HG02885 (cell line): ENCODE data around the gene SETBP1.
A peak's percentile ranks its signal among the peaks of the same experiment; 100 is the strongest.

Source experiments
- ATAC-seq: cut with Tn5 transposase; IDR thresholded peaks from one replicate; pipeline ENCODE4 v1.9.1; 2021; ENCODE audit warnings: mild to moderate bottlenecking; ENCODE audit not compliant: unreplicated experiment, poor library complexity

Gene SETBP1

DNA sequence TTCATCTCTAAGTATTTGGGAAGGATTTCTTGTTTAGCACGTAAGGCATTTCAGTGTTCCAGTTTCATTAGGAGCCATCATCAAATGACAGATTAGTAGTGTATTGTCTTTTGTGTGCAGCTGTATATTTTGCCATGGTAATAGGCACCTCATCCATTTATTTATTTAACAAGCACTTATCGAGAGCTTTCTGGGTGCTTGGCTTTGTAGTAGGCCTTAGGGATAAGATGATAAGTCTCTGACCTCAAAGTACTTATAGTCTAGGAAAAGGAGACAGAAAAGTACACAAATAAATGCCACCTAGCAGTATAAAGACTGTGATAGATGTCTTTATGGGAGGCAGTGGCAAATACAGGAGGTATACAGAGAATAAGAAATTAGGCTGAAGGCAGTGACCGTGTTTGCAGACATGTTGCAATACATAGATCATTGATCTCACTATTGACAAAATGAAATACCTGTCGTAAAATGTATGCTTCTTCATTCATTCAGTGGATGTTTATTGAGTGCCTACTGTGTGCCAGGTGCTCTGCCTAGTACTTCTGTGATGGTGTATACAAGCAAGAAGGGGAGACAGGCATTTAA is 265.9 kb downstream of the SETBP1 start:
- no peak for ATAC-seq

DNA sequence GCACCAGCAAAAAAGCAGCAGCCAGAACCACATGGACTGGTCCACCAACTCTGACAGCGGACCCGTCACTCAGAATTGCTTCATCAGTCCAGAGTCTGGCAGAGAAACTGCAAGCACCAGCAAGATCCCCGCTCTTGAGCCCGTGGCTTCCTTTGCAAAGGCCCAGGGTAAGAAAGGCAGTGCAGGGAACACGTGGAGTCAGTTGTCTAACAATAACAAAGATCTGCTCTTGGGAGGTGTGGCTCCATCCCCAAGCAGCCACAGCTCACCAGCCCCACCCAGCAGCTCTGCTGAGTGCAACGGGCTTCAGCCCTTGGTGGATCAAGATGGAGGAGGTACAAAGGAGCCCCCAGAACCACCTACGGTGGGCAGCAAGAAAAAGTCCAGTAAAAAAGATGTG is 269.3 kb downstream of the SETBP1 start:
- ATAC-seq: no peak

DNA sequence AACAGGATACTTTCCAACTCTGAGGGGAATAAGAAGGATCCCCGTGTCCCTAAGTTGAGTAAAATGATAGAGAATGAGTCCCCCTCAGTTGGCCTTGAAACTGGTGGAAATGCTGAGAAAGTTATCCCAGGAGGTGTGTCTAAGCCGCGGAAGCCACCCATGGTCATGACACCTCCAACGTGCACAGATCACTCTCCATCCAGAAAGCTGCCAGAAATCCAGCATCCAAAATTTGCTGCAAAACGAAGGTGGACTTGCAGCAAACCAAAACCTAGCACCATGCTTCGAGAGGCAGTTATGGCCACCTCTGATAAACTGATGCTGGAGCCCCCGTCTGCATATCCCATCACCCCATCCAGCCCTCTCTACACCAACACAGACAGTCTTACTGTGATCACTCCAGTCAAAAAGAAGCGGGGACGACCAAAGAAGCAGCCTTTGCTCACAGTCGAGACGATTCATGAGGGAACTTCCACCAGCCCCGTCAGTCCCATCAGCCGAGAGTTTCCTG is 270.1 kb downstream of the SETBP1 start:
- ATAC-seq: no peak

DNA sequence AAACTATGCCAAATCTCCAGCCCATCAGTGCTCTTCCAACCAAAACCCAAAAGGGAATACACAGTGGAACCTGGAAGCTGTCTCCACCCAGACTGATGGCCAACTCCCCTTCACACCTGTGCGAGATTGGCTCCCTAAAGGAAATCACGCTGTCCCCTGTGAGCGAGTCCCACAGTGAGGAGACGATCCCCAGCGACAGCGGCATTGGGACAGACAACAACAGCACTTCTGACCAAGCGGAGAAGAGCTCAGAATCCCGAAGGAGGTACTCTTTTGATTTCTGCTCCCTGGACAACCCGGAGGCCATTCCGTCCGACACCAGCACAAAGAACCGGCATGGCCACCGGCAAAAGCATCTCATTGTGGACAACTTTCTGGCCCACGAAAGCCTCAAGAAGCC is 271.1 kb downstream of the SETBP1 start:
- ATAC-seq: no peak

DNA sequence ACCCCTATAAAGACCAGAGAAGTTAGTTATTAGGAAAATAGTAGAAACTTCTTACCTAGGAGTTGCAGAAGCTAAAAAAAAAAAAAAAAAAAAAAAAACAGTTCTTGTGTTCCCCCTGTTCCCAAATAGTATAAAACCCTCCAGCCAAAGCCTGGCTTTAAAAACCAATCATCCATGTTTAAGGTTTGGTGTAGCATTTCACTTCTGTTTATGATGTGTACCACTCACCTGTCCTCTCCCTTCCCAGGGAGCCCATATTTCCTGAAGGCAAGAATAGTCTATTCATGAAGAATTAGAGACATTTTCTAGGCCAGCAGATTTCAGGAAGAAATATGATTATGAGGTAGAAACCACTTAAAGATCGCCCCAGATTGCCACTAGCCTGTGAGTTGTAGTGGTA is 273.6 kb downstream of the SETBP1 start:
- no peak for ATAC-seq

DNA sequence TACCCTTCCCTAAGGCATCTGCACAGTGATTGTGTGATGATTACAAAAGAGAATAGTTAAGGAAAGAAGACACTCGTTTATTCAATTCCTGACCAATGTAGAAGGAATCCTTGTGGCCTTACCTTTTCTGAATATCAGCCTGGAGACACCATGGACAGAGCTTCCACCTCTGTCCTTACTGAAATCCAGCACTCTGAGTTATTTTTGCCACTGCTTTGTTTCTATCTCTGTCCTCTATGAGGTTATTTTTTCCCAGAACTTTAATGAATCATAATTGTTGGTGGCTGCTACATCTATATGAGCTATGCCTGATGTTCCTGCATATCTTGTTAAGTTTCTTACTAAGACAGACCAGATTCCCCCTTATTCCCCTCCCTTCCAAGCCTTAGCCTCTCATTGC is 275.1 kb downstream of the SETBP1 start:
- no peak for ATAC-seq

DNA sequence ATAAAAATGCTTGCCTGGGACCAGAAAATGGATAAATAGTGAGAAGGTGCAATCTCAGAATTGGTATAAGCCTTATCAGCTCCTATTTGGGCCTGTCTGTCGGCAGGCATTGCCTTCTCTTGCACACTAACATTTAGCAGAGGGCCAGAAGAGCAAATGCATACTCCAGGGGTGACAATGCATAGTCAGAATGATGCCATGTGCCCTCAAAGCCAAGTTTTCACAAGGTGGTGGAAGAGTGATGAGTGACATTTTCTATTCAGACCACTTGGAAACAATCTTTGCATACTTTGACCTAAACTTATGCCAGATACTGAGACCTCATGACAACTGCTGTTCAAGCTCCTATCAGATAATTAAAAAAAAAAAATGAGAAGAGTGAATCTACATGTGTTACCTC is 276.3 kb downstream of the SETBP1 start:
- no peak for ATAC-seq

DNA sequence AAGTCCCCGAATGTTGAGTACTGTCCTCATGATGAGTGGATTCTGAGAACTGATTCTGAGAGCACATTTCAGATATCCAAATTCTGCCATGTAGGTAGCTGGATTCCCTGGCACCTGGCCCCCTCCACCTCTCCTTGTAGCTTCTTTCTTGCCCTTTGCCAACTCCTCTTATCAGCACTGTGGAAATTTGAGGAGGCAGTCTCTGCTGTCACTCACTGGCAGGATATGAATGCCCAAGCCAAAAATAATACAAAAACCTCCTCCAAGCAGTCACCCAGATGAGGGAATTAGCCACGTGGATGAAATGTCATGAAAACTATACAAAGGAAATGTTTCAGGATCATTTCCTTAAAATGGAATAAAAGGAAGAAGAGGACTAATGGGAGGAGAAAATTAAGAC is 276.8 kb downstream of the SETBP1 start:
- no peak for ATAC-seq

DNA sequence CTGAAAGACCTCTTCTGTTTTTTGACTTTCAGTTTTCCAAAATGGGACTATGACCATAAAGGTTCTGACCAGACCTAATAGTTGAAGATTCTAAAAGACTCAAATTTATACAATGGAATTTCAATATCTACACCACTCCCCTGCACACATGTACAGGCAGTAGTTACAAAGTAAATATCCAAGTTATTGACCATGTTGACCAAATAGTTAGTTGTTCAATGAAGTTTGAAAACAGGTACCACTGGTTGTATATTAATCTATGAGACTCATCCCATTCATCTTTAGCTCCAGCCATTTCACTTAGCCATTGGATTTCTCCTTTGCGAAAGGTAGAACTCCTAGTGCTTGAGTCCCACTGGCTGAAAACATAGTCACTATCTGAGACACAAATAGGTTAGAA is 277.4 kb downstream of the SETBP1 start:
- ATAC-seq: no peak

DNA sequence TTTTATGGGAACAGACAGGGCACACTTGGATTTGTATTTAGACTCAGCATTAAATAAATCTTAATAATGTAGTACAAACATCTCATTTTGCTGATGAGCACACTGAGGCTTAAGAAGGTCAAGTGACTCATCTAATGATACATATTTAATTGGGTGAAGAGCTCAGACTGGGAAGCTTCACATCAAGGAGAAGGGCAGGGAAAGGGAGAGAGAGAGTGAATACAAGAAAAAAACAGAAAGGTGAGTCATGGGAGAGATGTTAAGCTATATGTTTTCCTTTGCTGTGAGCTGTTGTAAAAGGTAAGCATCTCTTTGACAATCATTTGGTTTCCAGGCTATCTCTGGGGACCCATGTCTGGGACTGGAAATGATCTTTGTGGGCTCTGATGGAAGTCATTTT is 277.8 kb downstream of the SETBP1 start:
- ATAC-seq: no peak

DNA sequence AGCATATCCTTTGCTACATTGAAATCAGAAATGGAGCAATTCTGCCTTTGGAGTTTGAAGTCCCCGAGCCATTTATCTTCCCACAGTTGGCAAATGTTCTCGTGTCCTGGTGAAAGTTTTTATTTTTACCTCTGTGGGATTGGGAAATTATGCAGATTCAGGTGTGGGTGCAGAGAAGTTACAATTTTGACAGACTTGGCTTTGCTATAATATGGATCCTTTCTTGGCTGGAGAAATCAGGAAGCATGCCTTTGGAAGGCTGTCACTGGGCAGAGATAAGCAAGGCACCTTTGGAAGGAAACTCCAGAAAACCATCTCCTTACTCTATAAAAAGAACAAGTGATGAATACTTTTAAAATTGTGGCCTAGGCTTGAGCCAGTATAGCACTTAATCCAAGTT is 278.3 kb downstream of the SETBP1 start:
- no peak for ATAC-seq

DNA sequence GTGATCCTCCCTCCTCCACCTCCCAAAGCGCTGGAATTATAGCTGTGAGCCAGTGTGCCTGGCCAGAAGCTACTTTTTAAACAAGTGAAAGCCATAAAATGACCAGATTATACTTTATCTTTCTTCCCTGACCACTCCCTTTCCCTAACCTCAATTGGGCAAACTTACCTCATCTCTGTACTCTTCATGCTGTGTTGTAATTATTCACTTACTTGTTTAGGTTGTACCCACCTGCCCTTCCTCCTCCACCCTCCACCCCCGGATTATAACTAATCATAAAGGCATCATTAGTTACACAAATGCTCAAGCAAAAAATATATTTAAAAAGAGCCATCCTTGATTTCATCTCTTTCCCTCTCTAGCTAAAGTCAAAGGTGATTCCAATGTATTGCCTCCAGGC is 279.9 kb downstream of the SETBP1 start:
- no peak for ATAC-seq

DNA sequence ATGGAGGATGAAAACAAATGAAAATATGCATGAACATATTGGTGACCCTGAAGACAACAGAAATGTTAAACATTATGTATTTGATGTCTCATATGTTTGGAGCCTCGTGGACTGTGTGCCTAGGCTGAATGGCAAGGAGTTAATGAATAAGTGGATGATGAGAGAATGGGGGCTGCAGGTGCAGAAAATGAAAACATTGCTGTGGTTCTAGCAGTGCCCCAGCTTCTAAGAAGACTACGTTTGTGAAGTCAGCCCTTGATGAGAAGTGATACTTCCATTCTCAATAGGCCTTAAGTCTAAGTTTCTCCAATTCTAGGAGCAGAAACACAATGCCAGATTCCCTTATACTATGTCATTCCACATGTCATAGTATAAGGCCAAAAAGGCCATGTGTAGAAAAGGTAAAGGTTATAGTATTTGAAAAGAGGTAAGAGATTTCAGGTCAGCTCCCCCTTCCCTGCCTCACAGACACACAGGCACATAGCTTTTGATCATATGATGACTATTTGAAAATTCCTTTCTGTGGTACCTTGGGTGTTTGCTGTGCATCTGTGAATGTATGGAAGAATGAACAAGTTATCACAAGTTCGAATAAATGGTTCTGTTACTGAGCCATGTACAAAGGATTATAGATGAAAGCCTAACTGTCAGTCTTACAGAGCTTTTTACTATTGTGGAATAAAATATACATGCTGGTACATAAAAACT is 280.8 kb downstream of the SETBP1 start:
- ATAC-seq: no peak

DNA sequence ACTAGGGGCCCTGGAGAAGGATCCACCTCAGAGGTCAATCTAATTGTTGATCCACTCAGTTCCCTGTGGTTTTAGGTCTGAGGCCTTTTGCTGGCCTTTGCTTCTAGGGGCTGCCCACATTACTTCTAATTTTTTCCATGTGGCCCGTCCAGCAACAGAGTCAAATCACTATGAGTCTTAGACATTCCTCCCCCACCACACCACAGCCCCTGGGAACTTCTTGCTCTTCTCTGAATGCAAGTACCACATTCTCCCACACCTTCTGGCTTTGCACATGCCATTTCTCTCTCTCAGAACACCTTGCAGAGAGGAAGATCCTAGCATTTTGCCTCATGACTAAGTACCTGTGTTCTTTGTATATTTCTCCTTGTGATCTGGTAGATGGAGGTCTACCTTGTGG is 286.9 kb downstream of the SETBP1 start:
- ATAC-seq: peak; percentile 54

DNA sequence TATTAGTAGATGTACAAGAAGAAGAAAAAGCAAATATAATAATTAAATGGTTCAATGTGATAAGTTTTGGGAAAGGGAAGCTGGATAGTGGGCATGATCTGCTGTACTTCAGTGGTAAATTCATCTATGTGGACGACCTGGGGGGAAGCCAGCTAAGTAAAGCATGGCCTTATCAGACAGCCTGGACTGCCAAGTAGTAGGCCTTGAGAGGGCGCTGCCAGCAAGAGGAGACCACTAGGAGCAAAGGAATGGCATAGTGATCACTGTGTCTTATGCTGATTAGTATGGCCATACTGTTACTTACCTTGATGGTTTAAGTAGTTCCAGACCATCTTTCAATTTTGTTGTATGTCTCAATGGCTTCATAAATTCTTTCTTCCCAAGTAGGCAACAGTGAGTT is 287.6 kb downstream of the SETBP1 start:
- no peak for ATAC-seq

DNA sequence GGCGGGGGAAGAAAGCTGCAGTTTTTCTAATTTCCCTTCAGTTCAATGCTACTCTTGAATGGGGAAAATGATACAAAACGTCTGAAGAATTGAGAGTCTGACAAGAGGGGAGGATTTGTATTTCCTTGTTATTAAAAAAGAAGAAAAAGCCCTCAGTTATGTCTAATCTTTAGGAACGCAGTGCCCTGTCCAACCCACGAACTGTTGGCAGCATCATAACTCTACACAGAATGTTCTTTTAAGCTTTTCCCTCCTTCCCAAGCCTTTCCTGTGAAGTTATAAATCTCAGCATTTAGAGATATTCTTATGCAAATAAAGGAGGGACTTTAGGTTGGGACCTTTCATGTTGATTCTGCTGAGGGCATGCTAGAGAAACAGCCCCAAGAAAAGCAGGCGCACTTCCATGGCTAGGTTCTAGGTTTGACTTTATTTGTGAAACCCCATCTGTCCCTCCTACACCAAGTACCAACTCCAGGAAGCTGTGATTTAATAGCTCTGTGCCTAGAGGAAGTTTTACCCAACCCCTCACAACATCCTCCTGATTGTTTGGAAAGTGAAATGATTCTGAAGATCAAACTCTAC is 288.6 kb downstream of the SETBP1 start:
- ATAC-seq: no peak

DNA sequence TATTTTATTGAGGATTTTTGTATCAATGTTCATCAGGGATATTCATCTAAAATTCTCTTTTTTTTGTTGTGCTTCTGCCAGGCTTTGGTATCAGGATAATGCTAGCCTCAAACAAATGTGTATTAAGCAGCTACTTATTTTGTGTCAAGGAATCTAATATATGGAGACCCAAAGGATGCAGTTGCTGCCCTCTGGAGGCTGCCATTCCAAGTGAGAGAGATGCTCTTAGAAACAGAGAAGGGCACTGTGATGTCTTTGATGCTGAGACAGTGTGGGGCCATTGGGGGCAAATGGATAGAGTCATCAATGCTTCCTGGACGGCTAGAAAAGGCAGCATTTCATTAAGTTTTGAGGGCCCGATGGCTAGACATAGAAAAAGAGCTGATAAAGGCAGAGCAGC is 292.6 kb downstream of the SETBP1 start:
- no peak for ATAC-seq

DNA sequence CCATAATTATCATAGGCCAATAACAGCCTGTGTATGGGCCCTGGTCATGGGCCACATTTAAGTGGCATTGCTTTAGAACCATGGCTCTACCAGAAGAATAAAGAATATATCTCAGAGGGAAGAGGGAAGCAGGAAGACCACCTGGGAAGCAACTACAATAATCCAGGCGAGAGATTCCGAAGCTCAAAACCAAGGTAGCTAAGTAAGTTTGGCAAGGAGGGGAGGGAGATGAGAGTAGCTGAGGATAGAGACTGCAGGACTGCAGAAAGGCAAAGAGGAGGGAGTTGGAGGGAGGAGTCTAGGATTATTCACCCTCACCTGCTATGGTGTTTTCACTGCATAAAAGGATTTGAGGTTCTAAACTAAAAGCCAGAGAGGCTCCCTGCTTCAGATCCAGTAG is 293.5 kb downstream of the SETBP1 start:
- ATAC-seq: no peak

DNA sequence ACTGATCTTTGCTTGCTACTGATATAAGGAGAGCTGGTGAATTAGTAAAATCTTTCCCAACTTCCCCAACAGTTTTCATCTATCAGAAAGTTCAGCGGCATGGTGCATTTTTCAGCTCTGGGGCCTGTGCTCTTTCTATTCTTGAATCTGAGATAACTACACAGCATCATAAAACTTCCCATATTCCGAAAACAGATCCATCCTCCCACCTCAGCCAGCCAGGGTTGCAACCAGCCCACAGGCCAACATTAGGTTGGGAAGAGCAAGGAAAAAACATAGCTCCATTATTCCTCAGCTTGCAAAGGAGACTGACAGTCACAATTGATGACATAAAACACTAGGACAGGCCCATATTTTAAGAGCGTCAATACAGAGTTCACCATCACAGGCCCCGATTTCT is 297.2 kb downstream of the SETBP1 start:
- ATAC-seq: no peak

DNA sequence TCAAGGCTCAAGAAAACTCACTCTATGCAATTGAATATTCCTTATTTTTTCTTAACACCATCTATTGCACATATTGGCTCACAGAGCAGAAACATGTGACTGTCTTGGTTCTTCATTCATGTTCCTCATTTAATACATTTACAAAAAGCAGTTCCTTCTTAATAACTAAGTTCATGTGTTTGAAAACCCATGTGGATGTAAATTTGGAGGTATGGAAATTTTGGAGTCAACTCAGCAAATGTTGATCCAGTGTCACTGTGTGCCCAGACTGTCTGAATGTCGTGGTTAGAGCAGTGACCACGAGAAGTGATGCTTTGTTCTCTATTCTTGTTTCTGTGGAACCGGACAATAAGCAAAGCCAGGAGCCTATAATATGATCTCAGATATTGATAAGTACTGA is 299.1 kb downstream of the SETBP1 start:
- no peak for ATAC-seq

DNA sequence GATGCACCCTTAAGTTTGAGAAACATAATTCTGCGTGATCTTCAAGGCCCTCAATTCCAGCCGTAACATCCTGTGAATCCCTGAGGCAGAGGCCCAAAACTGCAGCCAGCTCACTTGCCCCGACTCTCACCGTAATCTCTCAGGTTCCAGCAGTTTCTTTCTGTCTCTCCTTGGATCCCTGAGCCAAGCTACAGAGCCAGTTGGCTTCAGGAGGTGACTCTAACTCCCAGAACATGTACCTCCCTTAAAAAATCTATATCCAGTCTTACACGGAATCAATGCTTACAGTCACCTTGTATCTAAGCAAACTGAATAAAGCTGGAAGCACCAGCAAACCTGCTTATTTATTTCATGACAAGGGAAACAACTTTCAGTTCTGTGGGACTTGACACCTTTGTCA is 300.4 kb downstream of the SETBP1 start:
- ATAC-seq: no peak

DNA sequence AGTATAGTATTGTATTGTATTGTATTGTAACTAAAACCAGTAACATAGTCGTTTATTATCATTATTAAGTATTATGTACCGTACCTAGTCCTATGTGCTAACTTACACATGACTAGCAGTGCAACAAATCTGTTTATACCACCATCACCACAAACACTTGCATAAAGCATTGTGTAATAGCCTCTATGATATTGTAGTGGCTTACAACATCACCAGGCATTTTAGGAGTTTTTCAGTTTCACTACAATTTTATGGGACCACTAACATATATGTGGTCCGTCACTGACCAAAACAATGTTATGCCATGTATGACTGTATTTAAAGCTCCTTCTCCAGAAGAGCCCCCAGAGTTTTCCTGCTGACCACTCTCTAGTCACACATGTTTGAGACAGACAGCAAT is 306.2 kb downstream of the SETBP1 start:
- ATAC-seq: no peak
